Measurements from ENCODE around the gene ZNF813. TPM values are rescaled to one million over a fixed set of nuclear protein-coding genes. Genes with fewer than 3 reads are reported as not detected.
"Not testable (repeated sequence)": the region's sequence is repeated elsewhere in the genome, so short reads cannot be mapped to it uniquely, and the experiment has no call there.

ZNF813 gene
- total RNA-seq, 1 donor from 2014 or later, result 1.9 TPM

GRCh38 chr19:53485046-53486004 lies 17.8 kb downstream of the ZNF813 start:
- no peak for ATAC-seq

GRCh38 chr19:53492153-53492552 lies 24.6 kb downstream of the ZNF813 start:
- ATAC-seq, result no peak

- peak; percentile 44 for ATAC-seq
Observed at GRCh38 chr19:53497311-53498023, 29.9 kb downstream of the ZNF813 start.

GRCh38 chr19:53498024-53498395 lies 30.5 kb downstream of the ZNF813 start:
- ATAC-seq, result not testable (repeated sequence)

GRCh38 chr19:53503151-53503550 lies 35.6 kb downstream of the ZNF813 start:
- ATAC-seq, result not testable (repeated sequence)

- not testable (repeated sequence) for ATAC-seq
Observed at GRCh38 chr19:53503671-53504364, 36.3 kb downstream of the ZNF813 start.

- not testable (repeated sequence) for ATAC-seq
Observed at GRCh38 chr19:53504365-53504703, 36.8 kb downstream of the ZNF813 start.

- ATAC-seq, result no peak
Observed at GRCh38 chr19:53504885-53505284, 37.4 kb downstream of the ZNF813 start.

- ATAC-seq, result no peak
Observed at GRCh38 chr19:53506728-53507127, 39.2 kb downstream of the ZNF813 start.

- ATAC-seq, result no peak
Observed at GRCh38 chr19:53507523-53508442, 40.2 kb downstream of the ZNF813 start.

GRCh38 chr19:53509443-53509842 lies 41.9 kb downstream of the ZNF813 start:
- ATAC-seq, result no peak

- ATAC-seq, result no peak
Observed at GRCh38 chr19:53509845-53510244, 42.3 kb downstream of the ZNF813 start.

GRCh38 chr19:53511357-53511756 lies 43.8 kb downstream of the ZNF813 start:
- no peak for ATAC-seq

GRCh38 chr19:53511933-53512374 lies 44.4 kb downstream of the ZNF813 start:
- peak; percentile 65 for ATAC-seq

GRCh38 chr19:53515047-53515446 lies 47.5 kb downstream of the ZNF813 start:
- ATAC-seq, result not testable (repeated sequence)

GRCh38 chr19:53517114-53517741 lies 49.7 kb downstream of the ZNF813 start:
- no peak for ATAC-seq

- ATAC-seq, result no peak
Observed at GRCh38 chr19:53518121-53518520, 50.6 kb downstream of the ZNF813 start.

GRCh38 chr19:53518716-53519115 lies 51.2 kb downstream of the ZNF813 start:
- no peak for ATAC-seq

- ATAC-seq, result no peak
Observed at GRCh38 chr19:53519446-53519845, 51.9 kb downstream of the ZNF813 start.

GRCh38 chr19:53520163-53520546 lies 52.6 kb downstream of the ZNF813 start:
- no peak for ATAC-seq
